Transverse colon (tissue), 4 donors: Measurements from ENCODE around the gene CCDC88C. TPM values are rescaled to one million over a fixed set of nuclear protein-coding genes. Genes with fewer than 3 reads are reported as not detected.

Source experiments
- DNase-seq: peaks from one replicate; pipeline ENCODE4 v3.0.0-alpha.2; 2019
- H3K27ac ChIP-seq, 4 donors: fragments of 200-600 bp; sonication (generic); 2 replicates each; pipeline ENCODE4 v1.5.1; 2016 to 2018; ENCODE audit warnings: inconsistent platforms in 4 of 4
- H3K27me3 ChIP-seq: fragments of 200-600 bp; sonication (generic); 2 replicates; pipeline ENCODE4 v1.5.1; 2017; ENCODE audit warnings: inconsistent platforms
- H3K36me3 ChIP-seq, 4 donors: fragments of 200-600 bp; sonication (generic); 2 replicates each; pipeline ENCODE4 v1.5.1; 2017 to 2019; ENCODE audit warnings: inconsistent platforms in 4 of 4
- H3K4me1 ChIP-seq, 4 donors: fragments of 200-600 bp; sonication (generic); 2 replicates each; pipeline ENCODE4 v1.5.1; 2017 to 2020; ENCODE audit warnings: inconsistent platforms in 4 of 4
- H3K4me3 ChIP-seq, 4 donors: fragments of 200-600 bp; sonication (generic); 1 replicate in 1 of 4; 2 replicates in 3 of 4; pipeline versions ENCODE4 v1.5.1 to v1.6.1; 2017 to 2019; ENCODE audit warnings: inconsistent platforms in 4 of 4
- H3K9me3 ChIP-seq, 2 donors: fragments of 200-600 bp; sonication (generic); 2 replicates each; pipeline ENCODE4 v1.5.1; 2017 to 2019; ENCODE audit warnings: inconsistent platforms in 2 of 2
- CTCF ChIP-seq, 5 experiments: fragments of 200-600 bp in 3 of 5; fragments of 450-650 bp in 2 of 5; sonication (generic) in 3 of 5; IDR thresholded peaks; 1 replicate in 2 of 5; 2 replicates in 3 of 5; pipeline ENCODE4 v1.5.1; 2016 to 2017; ENCODE audit warnings: antibody characterized with exemption in 5 of 5, inconsistent platforms in 3 of 5, mild to moderate bottlenecking in 2 of 5, moderate library complexity in 1 of 5
- EP300 ChIP-seq: sonication (generic); formaldehyde crosslinking; IDR thresholded peaks from one replicate; pipeline ENCODE4 v1.6.1; 2017; ENCODE audit warnings: antibody characterized with exemption, low read depth
- POLR2A ChIP-seq: fragments of 450-650 bp; IDR thresholded peaks from one replicate; pipeline ENCODE4 v1.6.1; 2016; ENCODE audit warnings: antibody characterized with exemption, mild to moderate bottlenecking, moderate library complexity
- POLR2AphosphoS5 ChIP-seq, 3 donors: sonication (generic); formaldehyde crosslinking; IDR thresholded peaks; one replicate each; pipeline ENCODE4 v1.6.1; 2016; ENCODE audit warnings: antibody characterized with exemption in 3 of 3
- WGBS, 2 donors: methylation state at CpG; one replicate each; pipeline ENCODE4 v1.1.5; 2018; ENCODE audit warnings: low coverage in 1 of 2; 5-methylcytosine and 5-hydroxymethylcytosine counted together
- in situ Hi-C, 4 donors: fragments of 200-750 bp; cut with MboI; loops; one replicate each; pipeline versions ENCODE4 v1.15.0 to v1.15.1; 2017; ENCODE audit warnings: low sequenced_read_pairs in 3 of 4, low pct_ligation_motif_present in 1 of 4, low pct_unique_long_range_greater_than_20kb in 1 of 4
- intact Hi-C: fragments of 100-400 bp; cut with DNase I; formaldehyde crosslinking; loops from one replicate; pipeline ENCODE4 v1.15.1; 2023; ENCODE audit warnings: low total_unique reads
- total RNA-seq, 4 donors: library from RNA; depleted of rRNA; stranded (reverse); fragments of >200 nt; gene quantifications; one replicate each; pipeline ENCODE4 v1.1.0, GENCODE V29; 2016

Gene CCDC88C
- total RNA-seq, 4 donors from 2014 or later = 29.5 to 171 (median 60.3) TPM

GRCh38 chr14:91330096-91330696, 87.4 kb downstream of the CCDC88C start:
- H3K36me3 ChIP-seq = no peaks in the 10 kb centered on the region

DNA sequence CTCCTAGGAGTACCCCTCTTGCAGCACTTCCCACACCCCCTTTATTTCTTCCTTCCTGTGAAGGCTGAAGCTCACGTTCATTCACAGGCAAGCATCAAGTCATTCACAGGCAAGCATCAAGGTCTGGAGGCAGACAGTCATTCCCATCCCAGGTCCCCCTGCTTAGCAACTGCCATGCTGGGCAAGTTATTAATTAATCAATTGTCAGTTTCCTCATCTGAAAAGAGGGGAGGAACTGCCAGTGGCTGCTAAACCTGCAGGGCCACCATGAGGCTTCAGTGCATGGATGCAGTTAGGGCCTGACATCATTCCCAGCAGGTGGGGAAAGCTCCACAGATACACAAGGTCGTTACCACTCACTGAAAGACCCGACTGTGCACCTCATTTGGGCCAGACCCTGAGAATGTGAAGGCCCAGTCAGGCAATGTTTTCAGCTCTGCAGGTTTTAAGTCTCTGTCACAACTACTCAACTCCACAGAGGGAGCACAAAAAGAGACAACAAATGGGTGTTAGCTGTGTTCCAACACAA, 88.1 kb downstream of the CCDC88C start:
- no peak overlapping the region for H3K27ac ChIP-seq
- no peak for DNase-seq
- peaks cover 12 to 27% (median 18%) of the 10 kb centered on the region in 4 donors for H3K4me1 ChIP-seq
- 63 to 80% methylated on average over 1 to 3 of the region's 3 CpGs for WGBS, 2 donors
- no peak for TF ChIP-seq CTCF (IDR thresholded peaks at IDR 0.05)
- no peak for TF ChIP-seq POLR2AphosphoS5 (IDR thresholded peaks at IDR 0.05)
- no peak for TF ChIP-seq POLR2A
- TF ChIP-seq EP300 = no peak
- no peaks in the 10 kb centered on the region for H3K27me3 ChIP-seq
- H3K4me3 ChIP-seq = no peak overlapping the region
- intact Hi-C loops (no loop called here), in situ Hi-C loops (no loop called here)
- no peaks in the 10 kb centered on the region for H3K9me3 ChIP-seq
- H3K36me3 ChIP-seq = no peaks in the 10 kb centered on the region

More at GRCh38 chr14:91330096-91330696, 87.4 kb downstream of the CCDC88C start:
- Histone ChIP-seq H3K4me1 (peaks cover 11 to 22% (median 18%) of the 10 kb centered on the region in 4 donors), H3K4me3 (no peak overlapping the region), H3K9me3 (no peaks in the 10 kb centered on the region), H3K27ac (peak overlapping the region in 1 of 4 donors; percentile 21), H3K27me3 (no peaks in the 10 kb centered on the region)
- TF ChIP-seq POLR2A = no peak
- TF ChIP-seq EP300 = no peak
- TF ChIP-seq CTCF (IDR thresholded peaks at IDR 0.05) = no peak
- no peak for TF ChIP-seq POLR2AphosphoS5 (IDR thresholded peaks at IDR 0.05)
- in situ Hi-C loops = no loop called here
- intact Hi-C loops = no loop called here
- no peak for DNase-seq
- 88% methylated on average over 14 of the region's 14 CpGs; no CpG with 5 or more reads in 1 of the 2 donors for WGBS, 2 donors

DNA sequence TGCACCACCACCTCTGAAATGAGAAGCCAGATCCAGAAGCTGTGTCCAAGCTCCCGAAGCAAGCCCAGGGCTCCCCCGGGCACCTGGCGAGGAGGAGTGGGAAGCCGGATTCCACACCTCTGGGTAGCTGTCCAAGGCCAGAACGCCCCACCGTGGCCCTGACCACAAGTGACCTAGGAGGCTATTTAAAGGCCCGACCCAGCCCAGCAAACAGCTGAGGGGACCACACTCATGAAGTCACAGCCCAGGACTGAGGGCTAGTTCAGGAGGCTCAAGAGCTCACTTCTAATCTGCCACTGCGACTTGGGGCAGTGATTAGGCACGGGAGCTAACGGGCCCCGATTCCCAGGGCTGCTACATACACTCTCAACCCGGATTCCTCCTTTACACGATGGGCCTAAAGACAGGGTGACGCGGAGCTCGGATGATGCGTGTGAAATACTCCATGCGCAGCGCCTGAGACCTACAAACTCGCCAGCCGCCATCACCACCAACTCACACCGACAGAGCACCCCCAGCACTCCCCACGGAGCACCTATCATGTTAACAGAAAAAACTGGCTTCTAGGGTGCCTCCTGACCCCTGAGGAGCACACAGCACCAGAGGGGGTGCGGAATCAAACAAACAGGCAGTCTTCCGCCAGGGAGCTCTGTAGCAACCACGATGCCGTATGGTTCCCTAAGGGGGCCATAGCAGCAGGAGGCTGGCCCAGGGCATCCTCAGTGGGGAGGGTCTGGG, 89.1 kb downstream of the CCDC88C start:
- Histone ChIP-seq H3K36me3 (no peaks in the 10 kb centered on the region), H3K9me3 (no peaks in the 10 kb centered on the region), H3K27ac (no peak overlapping the region), H3K27me3 (no peaks in the 10 kb centered on the region), H3K4me3 (no peak overlapping the region), H3K4me1 (peaks cover 17 to 36% (median 22%) of the 10 kb centered on the region in 4 donors)
- intact Hi-C loops = no loop called here
- TF ChIP-seq EP300 = no peak
- TF ChIP-seq CTCF (IDR thresholded peaks at IDR 0.05) = no peak
- no peak for TF ChIP-seq POLR2AphosphoS5 (IDR thresholded peaks at IDR 0.05)
- TF ChIP-seq POLR2A = no peak
- DNase-seq = no peak
- WGBS, 2 donors = 88% methylated on average over 27 of the region's 27 CpGs; no CpG with 5 or more reads in 1 of the 2 donors
- in situ Hi-C loops = no loop called here

DNA sequence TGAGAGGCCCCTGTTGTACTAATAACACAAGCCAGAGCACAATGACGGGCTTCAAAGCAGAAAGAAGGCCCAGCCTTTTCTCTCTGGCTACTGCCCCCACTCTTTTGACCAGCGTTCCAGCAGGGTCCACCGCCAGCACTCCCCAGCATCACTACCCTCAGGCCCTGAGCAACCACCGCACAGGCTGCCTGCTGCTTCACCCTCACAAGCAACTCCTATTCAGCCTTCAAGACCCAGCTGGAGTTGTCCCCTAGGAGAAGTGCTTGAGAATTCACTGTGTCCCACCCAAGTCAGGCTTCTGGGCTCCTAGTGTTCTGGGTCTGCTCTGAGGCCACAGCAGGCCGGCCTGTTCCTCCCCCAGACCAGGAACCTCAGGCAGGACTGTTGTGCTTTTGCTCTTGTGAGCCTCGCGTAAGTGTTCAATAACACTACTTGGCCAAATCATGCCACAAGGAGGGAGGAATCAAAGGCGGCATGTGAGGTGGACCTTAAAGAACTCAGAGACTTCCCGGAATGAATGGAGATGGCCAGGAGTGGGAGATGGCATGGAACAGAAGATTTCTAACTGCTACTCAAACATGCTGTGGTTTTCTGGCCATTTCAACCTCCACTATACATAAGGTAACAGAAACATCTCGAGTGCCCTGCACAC, 89.8 kb downstream of the CCDC88C start:
- peaks cover 17 to 36% (median 20%) of the 10 kb centered on the region in 4 donors for H3K4me1 ChIP-seq
- H3K27ac ChIP-seq = no peak overlapping the region
- no peak for DNase-seq
- intact Hi-C loops = no loop called here
- H3K9me3 ChIP-seq = no peaks in the 10 kb centered on the region
- H3K4me3 ChIP-seq = no peak overlapping the region
- H3K27me3 ChIP-seq = no peaks in the 10 kb centered on the region
- H3K36me3 ChIP-seq = no peaks in the 10 kb centered on the region
- WGBS, 2 donors = 89 to 94% methylated on average over 3 to 10 of the region's 10 CpGs
- TF ChIP-seq POLR2A (no peak), EP300 (no peak), POLR2AphosphoS5 (IDR thresholded peaks at IDR 0.05) (no peak), CTCF (IDR thresholded peaks at IDR 0.05) (no peak)
- in situ Hi-C loops = no loop called here
